ENCODE data around the gene VGLL4. TPM values are rescaled to one million over a fixed set of nuclear protein-coding genes. Genes with fewer than 3 reads are reported as not detected.
"Not testable (repeated sequence)": the region's sequence is repeated elsewhere in the genome, so short reads cannot be mapped to it uniquely, and the experiment has no call there.

VGLL4 gene
- total RNA-seq, 3 donors from 2014 or later = 42.5 to 51.3 (median 46.4) TPM

GRCh38 chr3:11514191-11514821, 129.4 kb downstream of the VGLL4 start:
- H3K36me3 ChIP-seq (ENCODE audit: low read depth) = no peaks in the 10 kb centered on the region
- no peaks in the 10 kb centered on the region for H3K4me1 ChIP-seq (ENCODE audit: low read depth)
- no peak overlapping the region for H3K4me3 ChIP-seq
- DNase-seq = no peak
- no peak for TF ChIP-seq CTCF (IDR thresholded peaks at IDR 0.05)
- no peaks in the 10 kb centered on the region for H3K9me3 ChIP-seq
- intact Hi-C loops (cut with DNase I, micrococcal nuclease) = no loop called here
- ATAC-seq = peak; percentile 65

DNA sequence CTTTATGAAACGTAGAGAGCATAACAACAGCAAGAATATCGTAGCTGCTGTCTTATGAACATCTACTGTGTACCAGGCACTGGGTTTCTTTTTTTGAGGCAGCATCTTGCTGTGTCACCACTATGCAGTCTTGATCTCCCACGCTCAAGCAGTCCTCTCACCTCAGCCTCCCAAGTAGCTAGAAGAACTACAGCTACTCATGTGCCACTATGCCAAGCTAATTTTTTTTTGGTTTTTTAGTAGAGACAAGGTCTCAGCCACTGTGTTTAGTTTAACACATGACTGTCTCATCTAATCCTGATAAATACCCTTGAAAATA, 129.9 kb downstream of the VGLL4 start:
- ATAC-seq (no peak), DNase-seq (no peak)
- Histone ChIP-seq H3K36me3 (ENCODE audit: low read depth) (no peaks in the 10 kb centered on the region), H3K9me3 (no peaks in the 10 kb centered on the region), H3K4me3 (no peak overlapping the region), H3K4me1 (ENCODE audit: low read depth) (peaks cover 2% of the 10 kb centered on the region)
- no peak for TF ChIP-seq CTCF (IDR thresholded peaks at IDR 0.05)
- intact Hi-C loops (cut with DNase I, micrococcal nuclease) = no loop called here

GRCh38 chr3:11513125-11513816, 130.4 kb downstream of the VGLL4 start:
- H3K4me1 ChIP-seq (ENCODE audit: low read depth); H3K4me3 ChIP-seq; intact Hi-C loops (cut with DNase I, micrococcal nuclease); ATAC-seq; H3K36me3 ChIP-seq (ENCODE audit: low read depth); DNase-seq; H3K9me3 ChIP-seq: not testable (repeated sequence)

- intact Hi-C loops (cut with DNase I, micrococcal nuclease); DNase-seq; H3K36me3 ChIP-seq (ENCODE audit: low read depth); H3K9me3 ChIP-seq; ATAC-seq; H3K4me1 ChIP-seq (ENCODE audit: low read depth); H3K4me3 ChIP-seq: not testable (repeated sequence)
Observed at GRCh38 chr3:11511606-11512005, 132.1 kb downstream of the VGLL4 start.

- Histone ChIP-seq H3K36me3 (ENCODE audit: low read depth) (no peaks in the 10 kb centered on the region), H3K4me3 (no peak overlapping the region), H3K9me3 (no peaks in the 10 kb centered on the region), H3K4me1 (ENCODE audit: low read depth) (peaks cover 5% of the 10 kb centered on the region)
- no peak for DNase-seq
- TF ChIP-seq CTCF (IDR thresholded peaks at IDR 0.05) = no peak
- intact Hi-C loops (cut with DNase I, micrococcal nuclease) = no loop called here
- ATAC-seq = no peak
Observed at GRCh38 chr3:11510356-11510755, 133.4 kb downstream of the VGLL4 start.

DNA sequence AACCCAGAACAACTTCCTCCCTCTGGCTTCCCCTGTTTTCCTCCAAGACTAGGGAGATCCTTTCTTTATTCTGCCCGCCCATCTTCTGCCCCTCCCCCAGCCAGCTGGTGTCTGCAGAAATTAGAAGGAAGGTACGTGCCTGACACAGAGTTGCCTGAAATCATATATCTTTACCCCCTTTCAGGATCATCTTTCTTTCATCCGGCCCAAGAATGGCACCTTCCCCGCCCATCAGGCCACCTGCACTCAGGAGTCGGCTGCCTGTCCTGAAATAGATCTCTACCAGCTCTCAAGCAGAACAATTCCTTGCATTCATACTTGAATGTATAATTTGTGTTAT, 133.7 kb downstream of the VGLL4 start:
- no peaks in the 10 kb centered on the region for H3K36me3 ChIP-seq (ENCODE audit: low read depth)
- no peak overlapping the region for H3K4me3 ChIP-seq
- intact Hi-C loops (cut with DNase I, micrococcal nuclease) = no loop called here
- ATAC-seq (no peak), DNase-seq (peak in 1 of 3 donors; percentile 27)
- H3K9me3 ChIP-seq = no peaks in the 10 kb centered on the region
- TF ChIP-seq CTCF (IDR thresholded peaks at IDR 0.05) = no peak
- peaks cover 5% of the 10 kb centered on the region for H3K4me1 ChIP-seq (ENCODE audit: low read depth)
